ENCODE results near the gene SAMD15.

DNA sequence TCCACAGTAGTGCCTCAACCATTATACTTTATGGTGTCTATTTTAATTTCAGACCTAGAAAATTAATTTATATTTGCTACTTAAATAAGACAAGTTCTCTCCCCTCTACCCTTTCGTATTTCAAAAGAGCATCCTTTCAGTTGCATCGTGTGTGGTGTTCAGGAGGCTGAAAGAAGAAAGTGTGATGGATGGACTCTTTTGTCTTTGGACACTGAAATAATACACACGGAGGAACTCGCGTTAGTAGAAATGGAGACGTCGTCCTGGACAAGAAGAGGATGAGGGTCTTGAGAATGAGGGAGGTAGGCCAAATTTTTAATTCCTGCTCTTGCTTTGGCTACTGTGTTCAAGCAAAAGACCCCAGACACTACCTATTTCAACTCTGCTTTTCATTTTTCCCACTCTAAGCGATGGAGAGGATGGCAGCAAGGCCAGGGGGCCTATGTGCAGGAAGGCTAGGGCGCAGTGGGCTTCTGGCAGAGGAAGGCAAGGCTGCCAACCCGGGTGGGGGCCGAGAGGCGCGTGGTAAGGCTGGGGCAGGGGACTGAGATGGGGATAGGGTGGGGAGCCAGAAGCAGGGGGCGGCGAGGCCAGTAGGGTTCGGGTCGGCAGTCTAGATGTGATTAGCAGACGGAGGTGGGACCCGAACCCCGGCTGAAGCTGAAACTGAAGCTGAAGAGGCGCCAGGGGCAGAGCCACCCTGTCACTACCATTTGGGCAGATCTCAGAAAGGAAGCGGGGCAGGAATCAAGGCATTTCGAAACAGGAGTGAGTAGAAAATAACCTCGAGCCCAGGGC is 1.0 kb upstream of the SAMD15 start:
- TF ChIP-seq, protein P1, sequence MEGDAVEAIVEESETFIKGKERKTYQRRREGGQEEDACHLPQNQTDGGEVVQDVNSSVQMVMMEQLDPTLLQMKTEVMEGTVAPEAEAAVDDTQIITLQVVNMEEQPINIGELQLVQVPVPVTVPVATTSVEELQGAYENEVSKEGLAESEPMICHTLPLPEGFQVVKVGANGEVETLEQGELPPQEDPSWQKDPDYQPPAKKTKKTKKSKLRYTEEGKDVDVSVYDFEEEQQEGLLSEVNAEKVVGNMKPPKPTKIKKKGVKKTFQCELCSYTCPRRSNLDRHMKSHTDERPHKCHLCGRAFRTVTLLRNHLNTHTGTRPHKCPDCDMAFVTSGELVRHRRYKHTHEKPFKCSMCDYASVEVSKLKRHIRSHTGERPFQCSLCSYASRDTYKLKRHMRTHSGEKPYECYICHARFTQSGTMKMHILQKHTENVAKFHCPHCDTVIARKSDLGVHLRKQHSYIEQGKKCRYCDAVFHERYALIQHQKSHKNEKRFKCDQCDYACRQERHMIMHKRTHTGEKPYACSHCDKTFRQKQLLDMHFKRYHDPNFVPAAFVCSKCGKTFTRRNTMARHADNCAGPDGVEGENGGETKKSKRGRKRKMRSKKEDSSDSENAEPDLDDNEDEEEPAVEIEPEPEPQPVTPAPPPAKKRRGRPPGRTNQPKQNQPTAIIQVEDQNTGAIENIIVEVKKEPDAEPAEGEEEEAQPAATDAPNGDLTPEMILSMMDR (IDR thresholded peaks at IDR 0.05), result no peak
- no peak for TF ChIP-seq ZFX (IDR thresholded peaks at IDR 0.05; ENCODE audit: borderline replicate concordance)
